Lower leg skin (tissue), 4 donors: ENCODE data around the gene STAU1. TPM values are rescaled to one million over a fixed set of nuclear protein-coding genes. Genes with fewer than 3 reads are reported as not detected.

ENCODE experiments used
- DNase-seq, 2 donors: peaks; one replicate each; pipeline ENCODE4 v3.0.0-alpha.2; 2019; ENCODE audit warnings: low spot score in 2 of 2
- H3K4me3 ChIP-seq: fragments of 200-600 bp; sonication (generic); 2 replicates; pipeline ENCODE4 v1.5.1; 2017; ENCODE audit warnings: mild to moderate bottlenecking, low read depth; ENCODE audit not compliant: poor library complexity, severe bottlenecking
- POLR2A ChIP-seq, 2 donors: fragments of 450-650 bp; IDR thresholded peaks; one replicate each; pipeline ENCODE4 v1.6.1; 2016 to 2017; ENCODE audit warnings: antibody characterized with exemption in 2 of 2, mild to moderate bottlenecking in 1 of 2, moderate library complexity in 1 of 2
- WGBS, 2 donors: methylation state at CpG; one replicate each; pipeline ENCODE4 v1.1.5; 2018; 5-methylcytosine and 5-hydroxymethylcytosine counted together
- intact Hi-C: fragments of 100-400 bp; cut with DNase I; formaldehyde crosslinking; loops from one replicate; pipeline ENCODE4 v1.15.0; 2023; ENCODE audit warnings: low total_unique reads
- total RNA-seq, 4 donors: library from RNA; depleted of rRNA; stranded (reverse); fragments of >200 nt; gene quantifications; one replicate each; pipeline ENCODE4 v1.1.0, GENCODE V29; 2016
- TF ChIP-seq, protein P1 (sequence below), 3 donors: fragments of 450-650 bp; IDR thresholded peaks; one replicate each; pipeline ENCODE4 v1.5.1; 2016; ENCODE audit warnings: antibody characterized with exemption in 3 of 3, mild to moderate bottlenecking in 3 of 3, moderate library complexity in 2 of 3

The STAU1 gene
- total RNA-seq, 4 donors from 2014 or later: 68.4 to 90.0 (median 77.0) TPM

DNA sequence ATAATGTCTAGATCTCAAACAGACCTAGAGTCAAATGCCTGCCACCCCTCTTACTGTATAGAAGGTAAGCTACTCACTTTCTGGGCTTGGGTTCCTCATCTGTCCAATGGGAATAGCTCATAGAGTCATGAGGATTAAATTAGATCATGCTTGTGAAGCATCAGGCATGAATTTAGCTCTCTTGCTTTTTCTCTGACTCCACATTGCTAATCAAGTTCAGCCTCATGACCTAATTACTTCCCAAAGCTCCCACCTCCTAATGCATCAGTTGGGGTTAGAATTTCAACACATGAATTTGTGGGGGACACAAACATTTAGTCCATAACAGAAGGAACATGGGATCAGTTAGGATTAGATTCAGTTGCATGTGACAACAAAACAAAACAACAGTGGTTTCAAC, 26.4 kb upstream of the STAU1 start:
- intact Hi-C loops: no loop called here
- TF ChIP-seq, protein P1, sequence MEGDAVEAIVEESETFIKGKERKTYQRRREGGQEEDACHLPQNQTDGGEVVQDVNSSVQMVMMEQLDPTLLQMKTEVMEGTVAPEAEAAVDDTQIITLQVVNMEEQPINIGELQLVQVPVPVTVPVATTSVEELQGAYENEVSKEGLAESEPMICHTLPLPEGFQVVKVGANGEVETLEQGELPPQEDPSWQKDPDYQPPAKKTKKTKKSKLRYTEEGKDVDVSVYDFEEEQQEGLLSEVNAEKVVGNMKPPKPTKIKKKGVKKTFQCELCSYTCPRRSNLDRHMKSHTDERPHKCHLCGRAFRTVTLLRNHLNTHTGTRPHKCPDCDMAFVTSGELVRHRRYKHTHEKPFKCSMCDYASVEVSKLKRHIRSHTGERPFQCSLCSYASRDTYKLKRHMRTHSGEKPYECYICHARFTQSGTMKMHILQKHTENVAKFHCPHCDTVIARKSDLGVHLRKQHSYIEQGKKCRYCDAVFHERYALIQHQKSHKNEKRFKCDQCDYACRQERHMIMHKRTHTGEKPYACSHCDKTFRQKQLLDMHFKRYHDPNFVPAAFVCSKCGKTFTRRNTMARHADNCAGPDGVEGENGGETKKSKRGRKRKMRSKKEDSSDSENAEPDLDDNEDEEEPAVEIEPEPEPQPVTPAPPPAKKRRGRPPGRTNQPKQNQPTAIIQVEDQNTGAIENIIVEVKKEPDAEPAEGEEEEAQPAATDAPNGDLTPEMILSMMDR (IDR thresholded peaks at IDR 0.05): no peak
- no peak for TF ChIP-seq POLR2A (IDR thresholded peaks at IDR 0.05)
- no peak for DNase-seq
- H3K4me3 ChIP-seq: no peak overlapping the region

DNA sequence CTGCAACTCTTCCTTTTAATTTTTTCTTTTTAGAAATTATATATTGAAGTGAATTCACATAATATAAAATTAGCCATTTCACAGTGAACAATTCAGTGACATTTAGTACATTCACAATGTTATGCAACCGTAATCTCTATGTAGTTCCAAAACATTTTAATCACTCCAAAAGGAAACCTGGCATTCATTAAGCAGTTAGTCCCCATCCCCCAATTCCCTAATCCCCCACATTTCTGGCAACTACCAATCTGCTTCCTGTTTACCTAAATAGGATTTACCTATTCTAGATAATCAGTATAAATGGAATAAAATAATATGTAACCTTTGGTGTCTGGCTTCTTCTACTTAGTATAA, 22.6 kb upstream of the STAU1 start:
- no peak overlapping the region for H3K4me3 ChIP-seq
- WGBS, 2 donors: 44 to 55% methylated on average over 1 of the region's 1 CpG
- intact Hi-C loops: no loop called here
- TF ChIP-seq, protein P1 (IDR thresholded peaks at IDR 0.05): no peak
- TF ChIP-seq POLR2A (IDR thresholded peaks at IDR 0.05): no peak
- DNase-seq: no peak

DNA sequence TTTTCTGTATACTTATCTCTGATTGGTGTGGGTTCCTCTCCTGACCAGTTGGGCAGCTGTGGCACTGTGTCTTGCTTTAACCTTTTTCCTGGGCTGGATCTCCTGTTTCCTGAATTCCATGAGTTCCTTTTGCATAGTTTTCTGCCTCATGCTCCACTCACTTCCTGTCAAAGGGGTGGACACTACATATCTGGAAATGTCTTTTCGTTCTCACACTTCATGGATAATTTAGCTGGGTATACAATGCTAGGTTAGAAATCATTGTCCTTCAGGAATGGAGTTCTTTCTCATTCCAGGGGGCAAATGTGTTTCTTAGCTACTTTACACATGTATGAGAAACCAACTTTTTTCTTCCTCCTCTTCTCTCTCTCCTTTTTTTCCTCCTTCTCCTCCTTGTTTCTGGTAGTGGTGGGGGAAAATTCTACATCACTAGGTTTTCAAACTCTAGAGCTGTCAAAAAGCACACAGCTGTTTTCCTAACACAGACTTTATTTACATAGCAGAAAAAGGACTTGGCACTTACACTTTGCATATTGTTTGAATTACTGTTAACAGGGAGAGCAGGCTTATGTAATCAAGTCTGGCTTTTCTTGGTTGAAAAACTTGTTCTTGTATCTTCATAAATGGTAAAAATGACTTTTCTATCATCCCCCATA, 22.1 kb upstream of the STAU1 start:
- WGBS, 2 donors: 70 to 78% methylated on average over 1 of the region's 1 CpG
- intact Hi-C loops: no loop called here
- H3K4me3 ChIP-seq: no peak overlapping the region
- TF ChIP-seq POLR2A (IDR thresholded peaks at IDR 0.05): no peak
- TF ChIP-seq, protein P1 (IDR thresholded peaks at IDR 0.05): no peak
- DNase-seq: no peak

DNA sequence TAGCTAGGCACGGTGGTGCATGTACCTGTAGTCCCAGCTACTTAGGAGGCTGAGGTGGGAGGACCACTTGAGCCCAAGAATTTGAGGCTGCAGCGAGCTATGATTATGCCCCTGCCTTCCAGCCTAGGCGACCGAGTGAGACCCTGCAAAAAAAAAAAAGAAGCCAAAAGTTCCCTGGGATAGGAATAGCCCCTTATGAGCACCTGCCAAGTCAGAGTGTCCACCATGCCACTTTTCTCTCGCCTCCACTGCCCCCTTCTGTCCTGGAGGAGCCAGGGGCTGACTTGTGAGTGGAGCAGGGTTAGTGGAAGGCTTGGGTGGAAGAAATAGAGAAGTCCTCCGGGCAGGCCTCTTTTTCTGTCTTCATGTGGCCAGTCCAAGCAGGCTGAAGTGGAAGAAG, 18.9 kb upstream of the STAU1 start:
- intact Hi-C loops: no loop called here
- DNase-seq: no peak
- 88 to 92% methylated on average over 6 of the region's 6 CpGs for WGBS, 2 donors
- TF ChIP-seq, protein P1 (IDR thresholded peaks at IDR 0.05): no peak
- TF ChIP-seq POLR2A (IDR thresholded peaks at IDR 0.05): no peak
- no peak overlapping the region for H3K4me3 ChIP-seq

DNA sequence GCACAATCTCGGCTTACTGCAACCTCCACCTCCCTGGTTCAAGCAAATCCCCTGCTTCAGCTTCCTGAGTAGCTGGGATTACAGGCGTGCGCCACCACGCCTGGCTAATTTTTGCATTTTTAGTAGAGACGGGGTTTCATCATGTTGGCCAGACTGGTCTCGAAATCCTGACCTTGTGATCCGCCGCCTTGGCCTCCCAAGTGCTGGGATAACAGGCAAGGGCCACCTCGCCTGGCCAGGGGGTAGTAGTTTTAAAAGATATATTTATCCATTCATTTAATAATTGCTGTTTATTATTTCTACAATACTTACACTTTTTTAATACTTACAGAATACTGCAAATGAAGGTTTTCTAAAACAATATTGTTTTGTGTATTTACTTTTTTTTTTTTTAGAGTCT, 15.6 kb upstream of the STAU1 start:
- intact Hi-C loops: no loop called here
- WGBS, 2 donors: 52 to 72% methylated on average over 9 of the region's 9 CpGs
- no peak for DNase-seq
- no peak overlapping the region for H3K4me3 ChIP-seq
- no peak for TF ChIP-seq POLR2A (IDR thresholded peaks at IDR 0.05)
- TF ChIP-seq, protein P1 (IDR thresholded peaks at IDR 0.05): no peak

DNA sequence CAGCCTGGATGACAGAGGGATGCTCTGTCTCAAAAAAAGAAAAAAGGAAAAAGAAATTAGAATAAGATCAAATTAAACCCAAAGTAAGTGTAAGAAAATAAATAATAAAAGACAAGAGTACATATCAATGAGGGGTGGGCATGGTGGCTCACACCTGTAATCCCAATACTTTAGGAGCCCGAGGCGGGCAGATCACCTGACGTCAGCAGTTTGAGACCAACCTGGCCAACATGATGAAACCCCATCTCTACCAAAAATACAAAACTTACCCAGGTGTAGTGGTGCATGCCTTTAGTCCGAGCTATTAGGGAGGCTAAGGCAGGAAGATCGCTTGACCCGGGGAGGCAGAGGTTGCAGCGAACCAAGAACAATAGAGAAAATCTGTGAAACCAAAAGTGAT, 14.9 kb upstream of the STAU1 start:
- no peak for DNase-seq
- no peak overlapping the region for H3K4me3 ChIP-seq
- WGBS, 2 donors: 89 to 90% methylated on average over 7 of the region's 7 CpGs
- intact Hi-C loops: no loop called here
- no peak for TF ChIP-seq POLR2A (IDR thresholded peaks at IDR 0.05)
- TF ChIP-seq, protein P1 (IDR thresholded peaks at IDR 0.05): no peak
